Fibroblast of lung (primary cell): ENCODE results near the gene SPEN. TPM values are rescaled to one million over a fixed set of nuclear protein-coding genes. Genes with fewer than 3 reads are reported as not detected.
"Not testable (repeated sequence)": the region's sequence is repeated elsewhere in the genome, so short reads cannot be mapped to it uniquely, and the experiment has no call there.

ENCODE experiments used
- DNase-seq, 2 donors: peaks; one replicate each; pipeline versions ENCODE4 v3.0.0 to v3.0.0-alpha.2; 2010; ENCODE audit warnings: low read depth in 2 of 2
- H2AFZ ChIP-seq: 2 replicates; pipeline ENCODE4 v1.5.1; 2012; ENCODE audit warnings: low read length, control low read depth, inconsistent platforms
- H3K27ac ChIP-seq: 2 replicates; pipeline ENCODE4 v1.5.1; 2011; ENCODE audit warnings: low read length, control low read depth; ENCODE audit not compliant: insufficient read depth
- H3K27me3 ChIP-seq: 2 replicates; pipeline ENCODE4 v1.5.1; 2011; ENCODE audit warnings: mild to moderate bottlenecking, low read length; ENCODE audit not compliant: control insufficient read depth, insufficient read depth
- H3K36me3 ChIP-seq: 2 replicates; pipeline ENCODE4 v1.5.1; 2011; ENCODE audit warnings: low read length; ENCODE audit not compliant: control insufficient read depth, insufficient read depth
- H3K4me1 ChIP-seq: 2 replicates; pipeline ENCODE4 v1.5.1; 2011; ENCODE audit warnings: low read length; ENCODE audit not compliant: control insufficient read depth, insufficient read depth; ENCODE audit errors: extremely low read depth
- H3K4me2 ChIP-seq: 2 replicates; pipeline ENCODE4 v1.5.1; 2011; ENCODE audit warnings: low read length, control low read depth; ENCODE audit not compliant: insufficient read depth; ENCODE audit errors: extremely low read depth
- H3K4me3 ChIP-seq, 4 experiments: fragments of 200-600 bp in 1 of 4; sonication (generic) in 1 of 4; replicated peaks in 1 of 4; 2 replicates each; pipeline ENCODE4 v1.5.1; 2011 to 2016; ENCODE audit warnings: low read length in 4 of 4, low read depth in 3 of 4, mild to moderate bottlenecking in 3 of 4, control low read depth in 2 of 4, inconsistent platforms in 1 of 4, mixed read lengths in 1 of 4; ENCODE audit not compliant: insufficient read depth in 1 of 4; ENCODE audit errors: control extremely low read depth in 1 of 4
- H3K79me2 ChIP-seq: 2 replicates; pipeline ENCODE4 v1.5.1; 2012; ENCODE audit warnings: mild to moderate bottlenecking, low read length, inconsistent platforms; ENCODE audit not compliant: control insufficient read depth, insufficient read depth
- H3K9ac ChIP-seq: 2 replicates; pipeline ENCODE4 v1.5.1; 2011; ENCODE audit warnings: mild to moderate bottlenecking, low read length, control low read depth; ENCODE audit not compliant: insufficient read depth
- H3K9me3 ChIP-seq: 2 replicates; pipeline ENCODE4 v1.5.1; 2012; ENCODE audit warnings: low read depth, low read length; ENCODE audit not compliant: control insufficient read depth, insufficient read depth
- H4K20me1 ChIP-seq: 2 replicates; pipeline ENCODE4 v1.5.1; 2011; ENCODE audit warnings: low read length; ENCODE audit not compliant: control insufficient read depth, insufficient read depth; ENCODE audit errors: extremely low read depth
- EZH2 ChIP-seq: IDR thresholded peaks from 2 replicates; pipeline ENCODE4 v1.5.1; 2012; ENCODE audit warnings: low read length, control low read depth, mild to moderate bottlenecking; ENCODE audit errors: missing control alignments
- polyA plus RNA-seq, 2 donors: library from polyadenylated mRNA; depleted of rRNA in 1 of 2; stranded (reverse) in 1 of 2; unstranded in 1 of 2; fragments of >200 nt; gene quantifications; 2 replicates each; pipeline ENCODE4 v1.2.1, GENCODE V29; 2011 to 2012; ENCODE audit warnings: missing spikeins in 1 of 2
- total RNA-seq: library from RNA; depleted of rRNA; stranded (reverse); fragments of >200 nt; gene quantifications from 2 replicates; pipeline ENCODE4 v1.2.1, GENCODE V29; 2014
- TF ChIP-seq, protein P1 (sequence below), 2 donors: IDR thresholded peaks in 1 of 2; conservative IDR thresholded peaks in 1 of 2; 1 replicate in 1 of 2; 2 replicates in 1 of 2; pipeline ENCODE4 v1.5.1; 2011 to 2012; ENCODE audit warnings: low read length in 2 of 2, control low read depth in 1 of 2, inconsistent platforms in 1 of 2, low read depth in 1 of 2, mild to moderate bottlenecking in 1 of 2

The SPEN gene
- total and polyA plus RNA-seq, 2 donors (not counting 1 experiment from before 2014, with no cell fraction given): 5.1 to 11.9 TPM

DNA sequence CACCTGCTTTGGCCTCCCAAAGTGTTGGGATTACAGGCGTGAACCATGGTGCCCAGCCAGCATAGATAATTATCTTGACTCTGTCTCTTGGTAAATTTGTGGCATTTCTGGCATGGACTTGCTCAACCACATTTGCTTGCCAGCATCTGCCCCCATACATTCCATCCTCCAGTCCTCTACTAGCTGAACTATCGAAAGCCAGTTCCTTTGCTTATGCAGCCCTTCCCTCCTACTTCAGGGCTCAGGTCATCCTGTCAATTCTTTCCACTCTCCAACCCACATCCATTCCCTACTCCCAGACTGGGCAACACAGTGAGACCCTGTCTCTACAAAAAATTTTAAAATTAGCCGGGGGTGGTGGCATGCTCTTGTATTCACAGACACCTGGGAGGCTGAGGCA is 27.0 kb upstream of the SPEN start:
- Histone ChIP-seq H3K27ac (no peak overlapping the region), H3K27me3 (no peaks in the 10 kb centered on the region), H3K4me3 (no peak overlapping the region), H3K4me1 (no peaks in the 10 kb centered on the region), H3K79me2 (no peaks in the 10 kb centered on the region), H3K9me3 (no peaks in the 10 kb centered on the region), H3K9ac (no peak overlapping the region), H3K36me3 (no peaks in the 10 kb centered on the region), H3K4me2 (no peak overlapping the region), H4K20me1 (no peaks in the 10 kb centered on the region), H2AFZ (no peak overlapping the region)
- DNase-seq: peak in 1 of 2 donors; percentile 60
- no peak for TF ChIP-seq EZH2
- TF ChIP-seq, protein P1, sequence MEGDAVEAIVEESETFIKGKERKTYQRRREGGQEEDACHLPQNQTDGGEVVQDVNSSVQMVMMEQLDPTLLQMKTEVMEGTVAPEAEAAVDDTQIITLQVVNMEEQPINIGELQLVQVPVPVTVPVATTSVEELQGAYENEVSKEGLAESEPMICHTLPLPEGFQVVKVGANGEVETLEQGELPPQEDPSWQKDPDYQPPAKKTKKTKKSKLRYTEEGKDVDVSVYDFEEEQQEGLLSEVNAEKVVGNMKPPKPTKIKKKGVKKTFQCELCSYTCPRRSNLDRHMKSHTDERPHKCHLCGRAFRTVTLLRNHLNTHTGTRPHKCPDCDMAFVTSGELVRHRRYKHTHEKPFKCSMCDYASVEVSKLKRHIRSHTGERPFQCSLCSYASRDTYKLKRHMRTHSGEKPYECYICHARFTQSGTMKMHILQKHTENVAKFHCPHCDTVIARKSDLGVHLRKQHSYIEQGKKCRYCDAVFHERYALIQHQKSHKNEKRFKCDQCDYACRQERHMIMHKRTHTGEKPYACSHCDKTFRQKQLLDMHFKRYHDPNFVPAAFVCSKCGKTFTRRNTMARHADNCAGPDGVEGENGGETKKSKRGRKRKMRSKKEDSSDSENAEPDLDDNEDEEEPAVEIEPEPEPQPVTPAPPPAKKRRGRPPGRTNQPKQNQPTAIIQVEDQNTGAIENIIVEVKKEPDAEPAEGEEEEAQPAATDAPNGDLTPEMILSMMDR (conservative IDR thresholded peaks at IDR 0.05 in 1 of 2, IDR thresholded peaks at IDR 0.05 in 1 of 2; ENCODE audit: low read depth in 1 of 2, low read length in 2 of 2): no peak

DNA sequence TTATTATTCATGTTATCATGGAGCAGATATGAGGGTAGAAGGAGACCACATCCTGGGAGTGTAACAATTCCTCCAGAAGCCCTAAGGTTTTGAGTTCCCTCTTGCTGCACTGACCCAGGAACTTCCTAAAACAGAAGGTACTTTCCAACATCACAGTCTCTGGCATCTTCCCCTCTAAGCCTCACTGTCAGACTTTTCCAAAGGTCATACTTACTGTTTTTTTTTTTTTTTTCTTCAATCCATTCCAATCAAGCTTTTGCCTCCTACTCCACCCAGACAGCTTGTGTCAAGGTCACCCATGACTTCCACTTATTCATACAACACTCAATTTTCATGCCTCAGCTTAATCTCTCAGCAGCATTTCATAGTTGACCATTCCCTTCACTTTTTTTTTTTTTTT is 21.7 kb upstream of the SPEN start:
- H3K4me3 ChIP-seq: no peak overlapping the region
- H3K27ac ChIP-seq: no peak overlapping the region
- H3K4me2 ChIP-seq: no peak overlapping the region
- no peaks in the 10 kb centered on the region for H4K20me1 ChIP-seq
- H3K4me1 ChIP-seq: no peaks in the 10 kb centered on the region
- no peaks in the 10 kb centered on the region for H3K27me3 ChIP-seq
- H2AFZ ChIP-seq: no peak overlapping the region
- DNase-seq: peak in 1 of 2 donors; percentile 47
- no peak overlapping the region for H3K9ac ChIP-seq
- no peaks in the 10 kb centered on the region for H3K79me2 ChIP-seq
- TF ChIP-seq EZH2: no peak
- TF ChIP-seq, protein P1 (conservative IDR thresholded peaks at IDR 0.05 in 1 of 2, IDR thresholded peaks at IDR 0.05 in 1 of 2; ENCODE audit: low read depth in 1 of 2, low read length in 2 of 2): no peak
- no peaks in the 10 kb centered on the region for H3K36me3 ChIP-seq
- no peaks in the 10 kb centered on the region for H3K9me3 ChIP-seq

DNA sequence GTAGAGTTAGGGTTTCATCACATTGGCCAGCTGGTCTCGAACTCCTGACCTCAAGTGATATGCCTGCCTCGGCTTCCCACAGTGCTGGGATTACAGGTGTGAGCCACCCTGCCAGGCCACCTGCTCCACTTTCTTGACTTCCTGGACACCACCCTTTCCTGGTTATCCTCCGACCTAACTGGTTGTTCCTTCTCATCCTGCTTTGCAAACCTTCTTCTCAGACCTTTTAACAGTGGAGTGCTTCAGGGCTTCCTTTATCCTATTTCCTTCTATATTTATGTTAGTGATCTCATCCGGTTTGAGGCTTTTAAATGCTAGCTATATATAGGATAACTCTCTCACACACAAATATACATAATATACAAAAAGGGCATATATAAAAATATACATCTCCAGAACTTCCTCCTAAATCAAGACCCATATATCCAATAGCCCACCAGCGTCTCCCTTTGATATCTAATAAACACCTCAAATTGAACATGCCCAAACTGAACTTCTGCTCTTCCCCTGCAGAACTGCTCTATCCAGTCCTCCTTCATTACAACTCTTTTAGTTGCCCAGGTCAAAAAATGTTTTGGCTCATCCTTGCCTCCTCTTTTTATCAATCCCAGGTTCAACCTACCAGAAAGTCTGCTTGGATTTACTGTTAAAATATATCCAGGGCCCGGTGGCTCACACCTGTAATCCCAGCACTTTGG is 20.5 kb upstream of the SPEN start:
- Histone ChIP-seq H3K9ac (no peak overlapping the region), H3K9me3 (no peaks in the 10 kb centered on the region), H3K4me3 (no peak overlapping the region), H3K27me3 (no peaks in the 10 kb centered on the region), H3K36me3 (no peaks in the 10 kb centered on the region), H3K4me2 (no peak overlapping the region), H2AFZ (no peak overlapping the region), H4K20me1 (no peaks in the 10 kb centered on the region), H3K79me2 (no peaks in the 10 kb centered on the region), H3K4me1 (no peaks in the 10 kb centered on the region), H3K27ac (no peak overlapping the region)
- TF ChIP-seq EZH2: no peak
- TF ChIP-seq, protein P1 (conservative IDR thresholded peaks at IDR 0.05 in 1 of 2, IDR thresholded peaks at IDR 0.05 in 1 of 2; ENCODE audit: low read depth in 1 of 2, low read length in 2 of 2): no peak
- DNase-seq: no peak

DNA sequence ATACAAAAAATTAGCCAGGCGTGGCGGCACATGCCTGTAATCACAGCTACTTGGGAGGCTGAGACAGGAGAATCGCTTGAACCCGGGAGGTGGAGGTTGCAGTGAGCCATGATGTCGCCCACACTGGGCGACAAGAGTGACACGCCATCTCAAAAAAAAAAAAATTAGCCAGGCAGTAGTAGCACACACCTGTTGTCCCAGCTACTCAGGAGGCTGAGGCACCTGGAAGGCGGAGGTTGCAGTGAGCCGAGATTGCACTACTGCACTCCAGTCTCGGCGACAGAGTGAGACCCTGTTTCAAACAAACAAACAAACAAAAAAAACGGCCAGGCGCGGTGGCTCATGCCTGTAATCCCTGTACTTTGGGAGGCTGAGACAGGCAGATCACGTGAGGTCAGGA is 19.9 kb upstream of the SPEN start:
- not testable (repeated sequence) for H4K20me1 ChIP-seq, H3K27ac ChIP-seq, H3K27me3 ChIP-seq, H3K4me1 ChIP-seq, H2AFZ ChIP-seq, H3K36me3 ChIP-seq, DNase-seq, H3K9ac ChIP-seq, H3K4me2 ChIP-seq, H3K4me3 ChIP-seq, H3K9me3 ChIP-seq, H3K79me2 ChIP-seq

DNA sequence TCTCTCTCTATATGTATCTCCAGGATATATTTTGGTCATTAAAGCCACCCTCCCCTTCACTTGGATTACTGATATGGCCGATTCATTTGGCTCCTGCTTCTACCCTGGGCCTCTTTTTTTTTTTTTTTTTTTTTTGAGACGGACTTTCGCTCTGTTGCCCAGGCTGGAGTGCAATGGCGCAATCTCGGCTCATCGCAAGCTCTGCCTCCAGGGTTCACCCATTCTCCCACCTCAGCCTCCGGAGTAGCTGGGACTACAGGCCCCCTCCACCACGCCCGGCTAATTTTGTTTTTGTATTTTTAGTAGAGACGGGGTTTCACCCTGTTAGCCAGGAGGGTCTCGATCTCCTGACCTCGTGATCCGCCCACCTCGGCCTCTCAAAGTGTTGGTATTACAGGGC is 18.6 kb upstream of the SPEN start:
- not testable (repeated sequence) for H3K9ac ChIP-seq, DNase-seq, H4K20me1 ChIP-seq, H3K4me3 ChIP-seq, H3K79me2 ChIP-seq, H3K36me3 ChIP-seq, H3K27ac ChIP-seq, H2AFZ ChIP-seq, H3K4me1 ChIP-seq, H3K27me3 ChIP-seq, H3K4me2 ChIP-seq, H3K9me3 ChIP-seq
